ENCODE data around the gene ZNF556. TPM values are rescaled to one million over a fixed set of nuclear protein-coding genes. Genes with fewer than 3 reads are reported as not detected.
A peak's percentile ranks its signal among the peaks of the same experiment; 100 is the strongest.

Gene ZNF556
- not detected for total RNA-seq

GRCh38 chr19:2867025-2867991 is at the start of gene ZNF556:
TSS of gene ZNF556 (plus strand) at chr19:2867335. CDS start at chr19:2867422, 87 bp downstream.
- Histone ChIP-seq H3K4me1 (no peaks in the 10 kb centered on the region), H3K9me3 (no peaks in the 10 kb centered on the region), H3K27me3 (no peaks in the 10 kb centered on the region), H3K4me3 (no peak within 1 kb of the TSS), H3K36me3 (no peaks in the 10 kb centered on the region), H3K27ac (no peak within 1 kb of the TSS)
- TF ChIP-seq POLR2A (IDR thresholded peaks at IDR 0.05) (no peak), CTCF (IDR thresholded peaks at IDR 0.05) (no peak)
- DNase-seq = no peak

- H3K4me3 ChIP-seq = peak within 1 kb of the TSS; percentile 69 to 98 (median 95)
- H3K27ac ChIP-seq = peak within 1 kb of the TSS; percentile 28 to 83 (median 55)
- H3K9me3 ChIP-seq = no peaks in the 10 kb centered on the region
- TF ChIP-seq POLR2A (IDR thresholded peaks at IDR 0.05) = peak; percentile 27
- TF ChIP-seq CTCF (IDR thresholded peaks at IDR 0.05) = peak; percentile 96 to 100 (median 98)
- H3K4me1 ChIP-seq = peaks cover 0 to 8% (median 3%) of the 10 kb centered on the region in 4 donors
- peaks cover 0 to 6% (median 0%) of the 10 kb centered on the region in 3 donors for H3K36me3 ChIP-seq
- no peaks in the 10 kb centered on the region for H3K27me3 ChIP-seq
- peak; percentile 96 to 99 (median 98) for DNase-seq
These were observed 47.5 kb upstream of the ZNF556 start, which contains the start of gene ZNF554 for GRCh38 chr19:2819540-2820111. TSS of gene ZNF554 (plus strand) at chr19:2819868. CDS start at chr19:2820072, 204 bp downstream.

GRCh38 chr19:2820112-2820702 is 46.9 kb upstream of the ZNF556 start:
- Histone ChIP-seq H3K4me3 (peak overlapping the region; percentile 69 to 98 (median 95)), H3K4me1 (peaks cover 0 to 8% (median 3%) of the 10 kb centered on the region in 4 donors), H3K36me3 (peaks cover 0 to 6% (median 0%) of the 10 kb centered on the region in 3 donors), H3K9me3 (no peaks in the 10 kb centered on the region), H3K27me3 (no peaks in the 10 kb centered on the region), H3K27ac (peak overlapping the region; percentile 28 to 83 (median 55))
- TF ChIP-seq CTCF (IDR thresholded peaks at IDR 0.05) (no peak), POLR2A (IDR thresholded peaks at IDR 0.05) (no peak)
- DNase-seq = peak in 1 of 3 donors; percentile 56

- no peak overlapping the region for H3K4me3 ChIP-seq
- H3K36me3 ChIP-seq = peaks cover 0 to 14% (median 0%) of the 10 kb centered on the region in 3 donors
- no peaks in the 10 kb centered on the region for H3K27me3 ChIP-seq
- H3K4me1 ChIP-seq = peaks cover 0 to 8% (median 3%) of the 10 kb centered on the region in 4 donors
- no peak for DNase-seq
- H3K9me3 ChIP-seq = no peaks in the 10 kb centered on the region
- no peak for TF ChIP-seq CTCF (IDR thresholded peaks at IDR 0.05)
- TF ChIP-seq POLR2A (IDR thresholded peaks at IDR 0.05) = no peak
- no peak overlapping the region for H3K27ac ChIP-seq
These were observed 44.3 kb upstream of the ZNF556 start for GRCh38 chr19:2822846-2823245.

- TF ChIP-seq POLR2A (IDR thresholded peaks at IDR 0.05) = no peak
- TF ChIP-seq CTCF (IDR thresholded peaks at IDR 0.05) = no peak
- Histone ChIP-seq H3K9me3 (no peaks in the 10 kb centered on the region), H3K4me3 (no peak overlapping the region), H3K36me3 (peaks cover 0 to 19% (median 0%) of the 10 kb centered on the region in 3 donors), H3K27ac (no peak overlapping the region), H3K27me3 (no peaks in the 10 kb centered on the region), H3K4me1 (peaks cover 0 to 8% (median 3%) of the 10 kb centered on the region in 4 donors)
- DNase-seq = no peak
These were observed 43.5 kb upstream of the ZNF556 start for GRCh38 chr19:2823646-2824045.

Data from Peyer's patch (tissue), 4 donors.